Hematopoietic multipotent progenitor cell treated with erythropoietin and hydrocortisone succinate and interleukin-3 and kit ligand, for 6 days (in vitro differentiated cells): ENCODE data around the gene CACNG1.
"Not testable (repeated sequence)": the region's sequence is repeated elsewhere in the genome, so short reads cannot be mapped to it uniquely, and the experiment has no call there.

Experiments
- DNase-seq: peaks from one replicate; pipeline ENCODE4 v3.0.0-alpha.2; 2015

The CACNG1 gene

DNA sequence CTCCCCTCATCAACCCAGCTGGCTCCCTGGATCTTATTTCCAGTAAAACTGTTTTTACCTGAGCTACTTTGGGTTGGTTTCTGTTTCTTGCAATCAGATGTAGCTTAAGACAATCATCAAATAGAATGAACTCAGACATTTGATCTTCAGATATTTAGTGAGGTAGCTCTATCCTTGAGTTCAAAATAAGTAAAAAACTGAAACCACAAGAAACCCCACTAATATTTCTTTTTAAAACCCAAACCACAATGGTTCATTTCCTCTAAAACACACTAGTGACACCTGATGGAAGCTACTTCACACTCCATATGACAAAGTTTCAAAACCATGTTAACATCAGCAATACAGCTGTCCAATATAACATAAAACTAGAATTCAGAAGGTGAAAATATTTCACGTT is 37.8 kb downstream of the CACNG1 start:
- peak; percentile 18 for DNase-seq

DNA sequence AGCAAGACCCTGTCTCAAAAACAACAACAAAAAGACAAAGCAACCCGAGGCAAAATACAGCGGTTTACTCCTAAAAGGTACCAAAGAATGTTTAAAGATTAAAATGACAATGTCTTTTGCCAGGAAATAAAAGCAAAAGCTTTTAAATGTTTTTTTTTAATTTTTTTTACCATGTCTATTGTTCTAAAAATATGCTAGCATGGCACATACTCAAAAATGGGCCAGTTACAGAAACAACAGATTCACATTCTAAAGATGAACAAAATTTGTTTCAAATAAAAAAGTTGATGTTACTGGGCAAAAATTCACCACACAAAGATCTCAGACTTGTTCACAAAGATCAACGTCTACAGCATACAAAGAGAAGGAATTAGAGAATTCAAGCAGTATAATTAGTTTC is 41.1 kb downstream of the CACNG1 start:
- no peak for DNase-seq

DNA sequence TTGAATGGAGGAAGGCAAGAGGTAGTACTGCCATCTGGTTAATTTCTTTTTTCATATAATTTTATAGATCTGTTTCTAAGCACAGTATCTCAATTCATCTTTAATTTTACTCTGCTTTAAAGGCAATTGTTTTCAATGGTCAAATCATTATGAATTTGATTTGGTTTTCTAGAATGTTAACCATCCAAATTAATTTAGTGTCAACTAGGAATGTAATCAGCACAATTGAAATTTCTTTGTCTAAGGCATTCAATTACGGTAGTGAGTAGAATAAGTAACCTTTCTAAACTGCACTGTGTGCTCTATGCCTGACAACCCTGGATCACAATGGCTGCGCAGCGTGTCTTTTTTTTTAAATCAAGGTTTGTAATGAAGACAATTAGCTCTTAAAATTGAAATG is 44.3 kb downstream of the CACNG1 start:
- no peak for DNase-seq

DNA sequence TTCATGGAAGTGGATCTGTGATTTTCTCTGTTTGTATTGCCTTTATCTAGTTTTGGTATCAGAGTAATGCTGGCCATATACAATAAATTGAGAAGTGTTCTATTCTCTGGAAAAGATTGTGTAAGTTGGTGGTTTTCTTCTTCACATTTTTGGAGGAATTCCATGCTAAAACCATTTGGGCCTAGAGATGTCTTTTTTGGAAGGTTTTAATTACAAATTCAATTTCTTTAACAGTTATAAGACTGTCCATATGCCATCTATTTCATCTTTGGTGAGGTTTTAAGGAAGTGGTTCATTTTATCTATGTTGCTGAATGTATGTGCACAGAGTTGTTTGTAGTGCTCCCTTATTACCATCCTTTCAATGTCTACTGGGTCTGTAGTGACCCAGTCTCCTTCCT is 46.0 kb downstream of the CACNG1 start:
- peak; percentile 17 for DNase-seq

DNA sequence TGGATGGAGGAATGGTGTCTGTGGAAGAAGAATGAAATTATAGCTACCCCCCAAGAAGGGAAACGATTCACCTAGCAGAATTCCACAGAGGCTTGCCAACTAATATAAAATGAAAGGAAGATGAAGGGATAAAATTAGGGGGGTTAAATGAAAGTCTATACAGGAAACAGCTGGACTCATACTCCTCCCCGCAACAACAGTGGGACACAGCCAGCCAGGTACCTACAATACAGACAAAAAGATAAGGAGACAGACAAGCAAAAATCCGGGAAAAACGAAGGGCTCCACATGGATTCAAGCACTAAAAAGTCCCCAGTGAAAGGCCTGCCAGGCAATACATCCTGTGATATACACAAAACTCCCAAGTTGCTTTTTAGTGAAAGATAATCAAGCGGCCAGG is 47.9 kb downstream of the CACNG1 start:
- DNase-seq = no peak

DNA sequence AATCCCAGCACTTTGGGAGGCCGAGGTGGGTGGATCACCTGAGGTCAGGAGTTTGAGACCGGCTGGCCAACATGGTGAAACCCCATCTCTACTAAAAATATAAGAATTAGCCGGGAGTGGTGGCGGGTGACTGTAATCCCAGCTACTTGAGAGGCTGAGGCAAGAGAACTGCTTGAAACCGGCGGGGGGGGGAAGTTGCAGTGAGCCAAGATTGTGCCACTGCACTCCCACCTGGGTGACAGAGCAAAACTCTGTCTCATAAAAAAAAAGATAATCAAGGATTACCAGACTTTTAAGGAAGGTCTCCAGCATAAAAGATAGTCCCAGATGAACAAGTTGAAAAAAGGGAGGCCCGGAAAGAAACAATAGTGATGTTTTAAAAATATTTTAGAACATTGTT is 48.4 kb downstream of the CACNG1 start:
- DNase-seq = not testable (repeated sequence)

DNA sequence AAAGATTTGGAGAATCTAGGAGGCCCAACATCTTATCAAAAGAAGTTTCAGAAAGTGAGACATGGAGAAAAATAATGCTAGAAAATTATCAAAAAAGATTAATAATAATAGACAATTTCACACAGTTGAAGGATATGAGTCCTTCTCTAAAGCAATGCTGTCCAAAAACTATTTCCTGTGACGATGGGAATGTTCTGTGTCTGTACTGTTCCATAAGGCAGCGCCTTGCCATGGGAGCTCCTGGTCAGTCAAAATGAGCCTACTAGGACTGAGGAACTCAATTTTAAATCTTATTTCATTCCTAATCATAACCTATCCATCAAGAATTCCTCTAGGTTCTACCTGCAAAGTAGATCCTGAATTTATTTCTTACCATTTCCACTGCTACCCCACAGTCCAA is 49.0 kb downstream of the CACNG1 start:
- no peak for DNase-seq

DNA sequence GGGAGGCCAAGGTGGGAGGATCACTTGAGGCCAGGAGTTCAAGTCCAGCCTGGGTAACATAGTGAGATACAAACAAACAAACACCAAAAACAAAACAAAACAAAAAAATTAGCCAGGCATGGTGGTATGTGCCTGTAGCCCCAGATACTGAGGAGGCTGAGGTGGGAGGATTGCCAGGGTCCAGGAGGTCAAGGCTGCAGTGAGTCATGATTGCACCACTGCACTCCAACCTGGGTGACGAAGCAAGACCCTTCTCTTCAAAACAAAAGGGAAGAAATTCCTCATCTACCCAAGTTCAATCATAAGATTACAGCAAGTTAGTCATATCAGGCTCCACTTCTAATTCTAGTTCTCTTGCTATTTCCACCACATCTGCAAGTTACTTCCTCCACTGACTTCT is 50.9 kb downstream of the CACNG1 start:
- DNase-seq = not testable (repeated sequence)

DNA sequence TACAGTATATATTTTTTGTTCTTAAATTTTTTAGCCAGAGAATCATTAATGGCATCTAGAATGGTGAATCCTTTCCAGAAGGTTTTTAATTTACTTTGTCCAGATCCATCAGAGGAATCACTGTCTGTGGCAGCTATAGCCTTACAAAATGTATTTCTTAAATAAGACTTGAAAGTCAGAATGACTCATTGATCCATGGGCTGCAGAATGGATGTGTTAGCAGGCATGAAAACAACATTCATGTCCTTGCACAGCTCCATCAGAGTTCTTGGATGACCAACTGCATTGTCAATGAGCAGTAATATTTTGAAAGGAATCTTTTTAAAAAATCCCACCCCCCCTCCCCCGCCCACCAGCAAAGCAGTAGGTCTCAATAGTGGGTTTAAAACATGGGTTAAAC is 51.4 kb downstream of the CACNG1 start:
- no peak for DNase-seq

DNA sequence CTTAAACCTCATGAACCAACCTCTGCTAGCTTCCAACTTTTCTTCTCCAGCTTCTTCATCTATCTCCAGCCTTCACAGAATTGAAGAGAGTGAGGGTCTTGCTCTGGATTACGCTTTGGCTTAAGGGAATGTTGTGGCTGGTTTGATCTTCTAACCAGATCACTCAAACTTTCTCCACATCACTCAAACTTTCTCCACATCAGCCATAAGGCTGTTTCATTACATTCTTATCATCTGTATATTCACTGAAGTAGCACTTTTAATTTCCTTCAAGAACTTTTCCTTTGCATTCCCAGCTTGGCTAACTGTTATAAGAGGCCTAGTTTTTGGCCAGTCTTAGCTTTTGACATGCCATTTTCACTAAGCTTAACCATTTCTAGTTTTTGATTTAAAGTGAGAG is 52.3 kb downstream of the CACNG1 start:
- no peak for DNase-seq

DNA sequence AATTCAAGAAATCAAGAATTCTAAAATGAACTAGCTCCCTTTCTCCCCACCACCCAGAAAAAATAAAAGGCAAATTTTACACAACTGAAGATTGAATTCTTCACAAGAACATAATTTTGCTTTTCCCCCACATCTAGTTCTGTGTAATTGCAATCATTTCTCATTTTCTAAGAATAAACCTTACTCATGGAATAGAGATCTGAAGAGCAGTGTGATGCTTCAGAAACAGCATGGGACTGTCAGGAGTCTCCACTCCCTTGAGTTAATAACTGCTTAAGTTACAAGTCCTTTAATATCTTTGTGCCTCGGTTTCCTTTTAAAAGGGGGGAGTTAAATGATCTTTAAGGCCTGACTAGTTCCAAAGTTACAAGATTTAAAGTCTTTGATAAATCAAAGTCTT is 53.7 kb downstream of the CACNG1 start:
- DNase-seq = no peak

DNA sequence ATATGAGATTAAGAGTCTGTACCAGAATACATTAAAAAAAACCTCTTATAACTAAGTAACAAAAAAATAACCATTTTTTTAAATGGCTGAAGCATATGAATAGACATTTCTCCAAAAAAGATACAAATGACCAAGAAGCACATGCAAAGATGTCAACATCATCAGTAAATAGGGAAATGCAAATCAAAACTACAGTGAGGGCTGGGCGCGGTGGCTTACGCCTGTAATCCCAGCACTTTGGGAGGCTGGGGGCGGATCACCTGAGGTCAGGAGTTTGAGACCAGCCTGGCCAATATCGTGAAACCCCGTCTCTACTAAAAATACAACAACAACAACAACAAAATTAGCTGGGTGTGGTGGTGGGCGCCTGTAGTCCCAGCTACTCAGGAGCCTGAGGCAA is 60.3 kb downstream of the CACNG1 start:
- not testable (repeated sequence) for DNase-seq

DNA sequence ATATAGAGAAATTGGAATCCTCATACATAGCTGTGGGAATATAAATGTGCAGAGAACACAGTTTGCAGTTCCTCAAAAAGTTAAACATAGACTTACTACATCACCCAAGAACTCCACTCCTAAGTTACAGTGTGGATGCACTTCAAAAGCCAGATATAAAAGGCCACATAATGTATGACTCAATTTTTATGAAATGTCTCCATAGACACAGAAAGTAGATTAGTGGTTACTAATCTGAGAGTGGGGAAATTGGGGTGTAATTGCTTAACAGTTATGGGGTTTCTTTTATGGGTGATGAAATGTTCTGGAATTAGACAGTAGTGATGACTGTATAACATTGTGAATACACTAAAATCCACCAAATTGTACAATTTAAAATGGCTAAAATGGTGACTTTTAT is 60.9 kb downstream of the CACNG1 start:
- peak; percentile 49 for DNase-seq
